Progenitor cell of endocrine pancreas (in vitro differentiated cells): Measurements from ENCODE around the gene HDAC5. TPM values are rescaled to one million over a fixed set of nuclear protein-coding genes. Genes with fewer than 3 reads are reported as not detected.

Experiments
- DNase-seq: peaks from one replicate; pipeline ENCODE4 v3.0.0; 2021; ENCODE audit warnings: low spot score; ENCODE audit not compliant: unreplicated experiment
- H3K27ac Mint-ChIP-seq: 2 replicates; pipeline ENCODE4 v1.8.0; 2021; ENCODE audit warnings: mild to moderate bottlenecking, moderate library complexity, mixed read lengths
- H3K27me3 Mint-ChIP-seq: 2 replicates; pipeline ENCODE4 v1.8.0; 2021; ENCODE audit warnings: mixed read lengths
- H3K36me3 Mint-ChIP-seq: 2 replicates; pipeline ENCODE4 v1.8.0; 2022; ENCODE audit warnings: mixed read lengths; ENCODE audit not compliant: insufficient read depth
- H3K4me1 Mint-ChIP-seq: 2 replicates; pipeline ENCODE4 v1.8.0; 2021; ENCODE audit warnings: low read depth, mixed read lengths
- H3K4me3 Mint-ChIP-seq: 2 replicates; pipeline ENCODE4 v1.8.0; 2021; ENCODE audit warnings: low read depth, mild to moderate bottlenecking, moderate library complexity, mixed read lengths
- H3K9me3 Mint-ChIP-seq: 2 replicates; pipeline ENCODE4 v1.8.0; 2021; ENCODE audit warnings: low read depth, mixed read lengths
- CTCF ChIP-seq: fragments of 200-600 bp; sonication (generic); IDR thresholded peaks from one replicate; pipeline ENCODE4 v1.5.0; 2021; ENCODE audit warnings: antibody characterized with exemption, mild to moderate bottlenecking; ENCODE audit not compliant: unreplicated experiment
- total RNA-seq: library from RNA; stranded (reverse); gene quantifications from 2 replicates; pipeline ENCODE4 v1.2.1, GENCODE V29; 2021

Gene HDAC5
- total RNA-seq, 1 donor from 2014 or later = 41.3 TPM

GRCh38 chr17:44085908-44086307 is 37.5 kb downstream of the HDAC5 start:
- Mint-ChIP-seq H3K4me1 (peaks cover 3% of the 10 kb centered on the region), H3K9me3 (no peaks in the 10 kb centered on the region), H3K27me3 (no peaks in the 10 kb centered on the region), H3K27ac (no peak overlapping the region), H3K4me3 (no peak overlapping the region), H3K36me3 (peaks cover 9% of the 10 kb centered on the region)
- no peak for TF ChIP-seq CTCF
- DNase-seq = no peak

GRCh38 chr17:44084921-44085320 is 38.5 kb downstream of the HDAC5 start:
- TF ChIP-seq CTCF = no peak
- no peak for DNase-seq
- H3K27ac Mint-ChIP-seq = peak overlapping the region; percentile 69
- H3K9me3 Mint-ChIP-seq = no peaks in the 10 kb centered on the region
- H3K4me3 Mint-ChIP-seq = no peak overlapping the region
- H3K4me1 Mint-ChIP-seq = peaks cover 3% of the 10 kb centered on the region
- H3K36me3 Mint-ChIP-seq = peaks cover 9% of the 10 kb centered on the region
- H3K27me3 Mint-ChIP-seq = no peaks in the 10 kb centered on the region

GRCh38 chr17:44084131-44084538 is 39.3 kb downstream of the HDAC5 start:
- peaks cover 3% of the 10 kb centered on the region for H3K4me1 Mint-ChIP-seq
- H3K4me3 Mint-ChIP-seq = no peak overlapping the region
- H3K36me3 Mint-ChIP-seq = peaks cover 9% of the 10 kb centered on the region
- H3K9me3 Mint-ChIP-seq = no peaks in the 10 kb centered on the region
- no peak overlapping the region for H3K27ac Mint-ChIP-seq
- no peak for DNase-seq
- peak; percentile 42 for TF ChIP-seq CTCF
- H3K27me3 Mint-ChIP-seq = no peaks in the 10 kb centered on the region

- Mint-ChIP-seq H3K27ac (no peak overlapping the region), H3K36me3 (peaks cover 8% of the 10 kb centered on the region), H3K9me3 (no peaks in the 10 kb centered on the region), H3K4me1 (peaks cover 3% of the 10 kb centered on the region), H3K4me3 (no peak overlapping the region), H3K27me3 (no peaks in the 10 kb centered on the region)
- TF ChIP-seq CTCF = no peak
- no peak for DNase-seq
These were observed 40.1 kb downstream of the HDAC5 start for GRCh38 chr17:44083250-44083849.

- Mint-ChIP-seq H3K4me3 (no peak overlapping the region), H3K4me1 (peaks cover 3% of the 10 kb centered on the region), H3K36me3 (peaks cover 8% of the 10 kb centered on the region), H3K9me3 (no peaks in the 10 kb centered on the region), H3K27me3 (no peaks in the 10 kb centered on the region), H3K27ac (no peak overlapping the region)
- DNase-seq = no peak
- no peak for TF ChIP-seq CTCF
These were observed 41.0 kb downstream of the HDAC5 start for GRCh38 chr17:44082256-44082927.
